Omental fat pad (tissue), 4 donors: ENCODE results near the gene TDRD7. TPM values are rescaled to one million over a fixed set of nuclear protein-coding genes. Genes with fewer than 3 reads are reported as not detected.
A peak's percentile ranks its signal among the peaks of the same experiment; 100 is the strongest.

ENCODE experiments used
- ATAC-seq: fragments of 150-250 bp; one replicate; pipeline ENCODE4 v1.9.1; 2016; ENCODE audit warnings: mild to moderate bottlenecking, moderate library complexity; ENCODE audit not compliant: low FRiP score
- DNase-seq: peaks from one replicate; pipeline ENCODE4 v3.0.0-alpha.2; 2019; ENCODE audit warnings: low spot score
- total RNA-seq, 4 donors: library from RNA; depleted of rRNA; stranded (reverse); fragments of >200 nt; gene quantifications; one replicate each; pipeline ENCODE4 v1.1.0, GENCODE V29; 2016
- TF ChIP-seq, protein P1 (sequence below), 3 donors: fragments of 450-650 bp; IDR thresholded peaks; one replicate each; pipeline ENCODE4 v1.5.1; 2016 to 2017; ENCODE audit warnings: antibody characterized with exemption in 3 of 3, mild to moderate bottlenecking in 3 of 3, moderate library complexity in 2 of 3

Gene TDRD7
- total RNA-seq, 4 donors from 2014 or later, result 8.0 to 18.1 (median 11.1) TPM

DNA sequence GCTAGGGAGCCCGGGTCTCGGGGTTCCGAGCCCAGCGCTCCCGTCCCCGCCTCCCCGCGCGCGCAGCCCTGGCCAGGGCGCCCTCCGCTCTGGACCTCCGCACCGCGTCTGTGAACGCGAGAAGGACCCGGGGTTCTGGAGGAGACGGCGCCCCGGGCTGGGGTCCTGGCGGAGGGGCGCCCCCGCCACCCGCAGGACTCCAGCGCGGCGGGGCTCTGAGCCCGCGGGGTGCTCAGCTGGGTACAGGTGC, 90.0 kb downstream of the TDRD7 start:
- ATAC-seq, result peak; percentile 15
- TF ChIP-seq, protein P1, sequence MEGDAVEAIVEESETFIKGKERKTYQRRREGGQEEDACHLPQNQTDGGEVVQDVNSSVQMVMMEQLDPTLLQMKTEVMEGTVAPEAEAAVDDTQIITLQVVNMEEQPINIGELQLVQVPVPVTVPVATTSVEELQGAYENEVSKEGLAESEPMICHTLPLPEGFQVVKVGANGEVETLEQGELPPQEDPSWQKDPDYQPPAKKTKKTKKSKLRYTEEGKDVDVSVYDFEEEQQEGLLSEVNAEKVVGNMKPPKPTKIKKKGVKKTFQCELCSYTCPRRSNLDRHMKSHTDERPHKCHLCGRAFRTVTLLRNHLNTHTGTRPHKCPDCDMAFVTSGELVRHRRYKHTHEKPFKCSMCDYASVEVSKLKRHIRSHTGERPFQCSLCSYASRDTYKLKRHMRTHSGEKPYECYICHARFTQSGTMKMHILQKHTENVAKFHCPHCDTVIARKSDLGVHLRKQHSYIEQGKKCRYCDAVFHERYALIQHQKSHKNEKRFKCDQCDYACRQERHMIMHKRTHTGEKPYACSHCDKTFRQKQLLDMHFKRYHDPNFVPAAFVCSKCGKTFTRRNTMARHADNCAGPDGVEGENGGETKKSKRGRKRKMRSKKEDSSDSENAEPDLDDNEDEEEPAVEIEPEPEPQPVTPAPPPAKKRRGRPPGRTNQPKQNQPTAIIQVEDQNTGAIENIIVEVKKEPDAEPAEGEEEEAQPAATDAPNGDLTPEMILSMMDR (IDR thresholded peaks at IDR 0.05), result no peak
- DNase-seq, result no peak

DNA sequence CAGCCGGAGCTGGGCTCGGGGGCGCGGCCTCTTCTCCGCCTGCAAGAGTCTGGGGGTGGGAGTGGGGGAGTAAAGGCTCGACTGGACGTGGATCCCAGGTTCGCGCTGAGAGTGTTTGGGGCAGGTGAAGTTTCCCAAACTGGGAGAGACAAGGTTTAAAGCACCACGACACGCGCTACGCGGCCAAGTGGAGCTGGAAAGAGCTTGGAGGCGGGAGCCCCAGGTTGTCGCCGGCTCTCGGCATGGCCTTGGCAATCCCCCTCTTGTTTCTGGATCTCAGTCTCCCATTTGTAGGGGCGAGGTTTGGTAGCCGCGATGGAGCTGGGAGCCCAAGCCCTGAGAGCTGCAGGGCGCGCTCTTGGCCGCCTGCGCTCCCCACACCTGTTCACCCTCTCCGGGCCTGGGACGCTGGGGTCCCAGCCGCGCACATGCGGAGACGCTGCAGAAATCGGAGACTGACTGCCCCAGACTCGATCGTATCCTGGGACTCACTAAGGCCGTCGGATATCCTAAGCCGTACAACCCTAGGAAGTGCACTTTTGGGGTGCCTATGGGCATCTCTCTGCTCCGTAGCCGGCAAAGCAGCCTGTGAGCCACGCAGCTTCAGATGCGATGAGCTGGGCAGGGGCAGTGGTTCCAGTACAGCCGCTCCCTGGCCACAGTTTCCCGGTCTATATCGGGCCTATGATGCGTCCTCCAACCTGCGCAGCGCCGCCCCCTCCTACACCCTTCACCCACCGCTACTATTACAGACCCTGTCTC, 90.5 kb downstream of the TDRD7 start:
- TF ChIP-seq, protein P1 (IDR thresholded peaks at IDR 0.05), result no peak
- ATAC-seq, result peak; percentile 30
- no peak for DNase-seq

DNA sequence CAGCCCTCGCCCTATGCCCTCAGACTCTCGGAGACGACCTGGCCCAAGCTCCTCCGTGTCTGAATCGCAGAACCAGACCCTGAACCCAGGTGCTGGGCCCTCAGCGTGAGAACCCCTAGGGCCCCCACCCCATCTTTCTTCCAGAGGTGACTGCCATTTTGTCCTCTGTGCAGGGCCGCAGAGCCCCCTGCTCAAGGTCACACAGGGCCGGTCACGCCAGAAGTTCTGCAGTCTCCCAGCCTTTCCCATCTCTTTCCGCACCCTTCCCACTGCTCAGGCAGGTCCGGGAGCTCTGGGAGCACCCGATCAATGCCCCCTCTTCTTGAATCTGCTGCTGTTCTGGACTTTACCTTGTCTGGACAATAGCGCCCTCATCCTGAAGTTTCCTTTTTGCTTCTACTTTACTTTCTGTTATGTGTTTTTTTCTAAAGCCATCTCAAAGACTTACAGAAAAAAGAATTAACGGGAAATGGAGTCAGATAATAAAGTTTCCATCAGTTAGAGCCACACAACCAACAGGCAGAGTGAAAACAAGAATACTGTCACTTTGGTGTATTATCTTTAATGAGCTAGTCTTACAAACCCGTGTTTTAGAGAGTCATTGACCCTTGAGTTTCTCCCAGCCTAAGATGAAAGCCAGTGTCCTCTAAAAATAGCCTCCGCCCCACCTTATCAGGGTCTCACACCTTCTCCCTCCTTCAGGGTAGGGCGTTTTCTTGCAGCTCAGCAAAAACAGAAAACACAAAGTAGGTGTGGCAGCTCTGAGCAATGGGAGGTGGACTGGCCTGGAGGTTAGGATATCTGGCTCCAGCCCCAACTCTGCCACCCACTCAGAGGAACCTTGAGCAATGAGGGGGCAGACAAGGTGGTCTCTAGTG, 91.3 kb downstream of the TDRD7 start:
- DNase-seq (no peak), ATAC-seq (no peak)
- TF ChIP-seq, protein P1 (IDR thresholded peaks at IDR 0.05), result no peak

DNA sequence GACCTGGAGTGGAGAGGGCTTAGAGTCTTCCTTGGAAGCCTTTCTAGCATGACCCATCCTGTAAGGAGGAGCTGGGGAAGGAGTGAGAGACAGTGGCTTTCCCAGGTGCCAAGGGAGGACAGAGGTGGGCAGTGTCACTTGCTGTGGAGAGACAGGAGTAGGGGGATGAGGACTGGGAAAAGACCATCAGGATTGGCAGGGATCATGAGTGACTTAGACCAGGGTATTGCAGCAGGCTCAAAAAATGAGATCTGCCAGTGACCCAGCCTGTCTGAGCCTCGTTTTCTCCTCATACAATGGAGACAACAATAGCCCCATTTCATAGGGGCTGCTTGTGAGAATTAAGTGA, 91.9 kb downstream of the TDRD7 start:
- TF ChIP-seq, protein P1 (IDR thresholded peaks at IDR 0.05), result no peak
- DNase-seq, result no peak
- no peak for ATAC-seq

DNA sequence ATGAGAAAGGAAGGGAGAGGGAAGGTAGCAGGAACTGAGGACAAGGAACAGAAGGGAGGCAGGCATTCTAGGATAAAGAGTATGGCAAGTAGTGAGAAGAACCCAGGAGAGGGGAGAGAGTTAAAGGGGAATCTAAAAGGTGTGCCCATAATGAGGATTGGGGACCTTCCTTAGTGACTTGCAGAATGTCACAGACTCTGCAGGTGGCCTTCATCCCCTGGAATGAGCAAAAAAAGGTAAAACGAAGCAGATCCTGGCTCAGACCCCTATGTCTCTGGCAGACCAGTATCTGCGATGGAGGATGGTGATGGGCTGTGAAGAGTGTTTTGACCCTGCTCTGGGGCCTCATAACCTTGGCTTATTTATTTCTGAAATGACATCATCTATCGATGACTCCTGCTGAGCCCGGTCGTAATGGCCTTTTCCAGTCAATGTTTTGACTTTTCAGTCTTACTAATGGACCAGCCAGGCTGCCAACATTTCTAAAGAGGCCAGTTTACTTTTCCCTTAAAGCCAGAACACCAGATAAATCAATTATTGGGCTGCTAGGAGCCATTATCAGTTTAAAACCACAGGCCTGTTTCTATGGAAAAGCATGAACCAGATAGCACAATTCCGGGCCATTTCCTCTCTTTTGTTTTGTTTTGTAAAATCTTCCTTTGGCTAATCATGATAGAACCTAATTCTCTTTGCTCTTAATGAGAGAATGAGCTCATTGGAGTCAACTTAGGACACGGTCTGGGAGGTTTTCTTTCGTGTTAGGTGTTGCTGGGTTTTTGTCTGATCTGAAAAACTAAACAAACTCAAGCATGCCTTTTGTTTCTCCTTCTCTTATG, 92.7 kb downstream of the TDRD7 start:
- no peak for DNase-seq
- TF ChIP-seq, protein P1 (IDR thresholded peaks at IDR 0.05), result no peak
- peak; percentile 42 for ATAC-seq

DNA sequence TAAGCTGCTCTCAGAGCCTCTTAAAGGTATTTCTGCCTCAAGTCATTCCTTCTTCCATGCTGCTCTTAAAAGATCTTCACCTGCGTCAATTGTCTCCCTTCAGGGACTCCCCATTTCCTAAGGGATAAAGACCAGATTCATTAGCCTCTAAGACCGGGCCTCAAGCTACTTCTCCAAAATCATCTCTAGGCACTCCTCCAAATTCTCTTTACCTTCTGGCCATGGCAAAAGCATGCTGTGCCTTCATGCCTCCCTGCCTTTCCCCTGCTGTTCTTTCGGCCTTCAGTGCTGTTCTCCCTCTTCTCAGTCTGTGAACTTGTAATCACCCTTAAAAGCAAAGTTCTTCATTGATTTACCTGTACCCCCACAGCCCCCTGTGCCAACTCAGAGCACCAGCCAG, 93.9 kb downstream of the TDRD7 start:
- TF ChIP-seq, protein P1 (IDR thresholded peaks at IDR 0.05), result no peak
- ATAC-seq (no peak), DNase-seq (no peak)
